Activated CD4-positive, CD25-positive, alpha-beta regulatory T cell treated with anti-CD3 and anti-CD28 coated beads, Interleukin-2, amount 50 U/mL, for 24 hours (primary cell): ENCODE results near the gene NEUROD1.

Experiments
- ATAC-seq, 2 donors: fragments of 150-1000 bp; cut with Tn5 transposase; one replicate each; pipeline ENCODE4 v1.10.0; 2021; ENCODE audit warnings: mild to moderate bottlenecking in 1 of 2, moderate library complexity in 1 of 2

The NEUROD1 gene

GRCh38 chr2:181632733-181633401, 47.5 kb downstream of the NEUROD1 start:
- ATAC-seq = peak in 1 of 2 donors; percentile 33

- no peak for ATAC-seq
Measured at GRCh38 chr2:181628590-181629585, 51.4 kb downstream of the NEUROD1 start.

DNA sequence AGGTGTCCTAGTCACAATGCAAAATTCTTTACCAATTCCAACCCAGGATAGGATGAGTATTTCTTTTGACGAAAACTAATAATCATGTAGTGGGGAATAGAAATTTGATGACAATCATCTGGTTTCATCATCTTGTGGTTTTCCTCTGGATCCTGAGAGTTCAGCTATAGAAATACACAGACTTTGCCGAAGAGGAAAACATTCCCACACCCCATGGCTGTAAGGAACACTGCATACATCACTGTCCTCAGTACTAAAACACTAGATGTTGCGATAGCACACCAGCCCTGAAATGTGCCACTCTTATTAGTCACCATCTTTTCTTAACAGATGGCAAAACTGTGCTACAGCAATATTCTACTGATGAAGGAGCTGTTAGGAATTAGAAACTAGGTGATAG, 52.8 kb downstream of the NEUROD1 start:
- no peak for ATAC-seq

- ATAC-seq = no peak
Measured at GRCh38 chr2:181626671-181627070, 53.6 kb downstream of the NEUROD1 start.
